OCI-LY3 (cell line): ENCODE results near the gene TEX264.

Experiments used
- H2AFZ ChIP-seq: fragments of 200-600, 300-600 bp; shearing (Covaris generic); 2 replicates; pipeline ENCODE4 v1.6.0; 2014; ENCODE audit warnings: antibody characterized with exemption, low read depth, low read length
- H3K27ac ChIP-seq: fragments of 200-600, 300-600 bp; sonication (generic); 2 replicates; pipeline ENCODE4 v1.5.1; 2014; ENCODE audit warnings: mild to moderate bottlenecking, low read length, moderate library complexity, mixed read lengths
- H3K27me3 ChIP-seq: fragments of 200-600, 300-600 bp; sonication (generic); 2 replicates; pipeline ENCODE4 v1.6.1; 2014; ENCODE audit warnings: low read depth, low read length, mixed read lengths
- H3K36me3 ChIP-seq: fragments of 200-600, 300-600 bp; sonication (generic); replicated peaks from 2 replicates; pipeline ENCODE3; 2014; ENCODE audit warnings: low read depth, low read length, mixed read lengths
- H3K4me1 ChIP-seq: fragments of 300-600, 200-600 bp; sonication (generic); 2 replicates; pipeline ENCODE4 v1.6.1; 2014; ENCODE audit warnings: low read length, mixed read lengths
- H3K4me2 ChIP-seq: fragments of 200-600, 300-600 bp; sonication (generic); 2 replicates; pipeline ENCODE4 v1.6.1; 2014; ENCODE audit warnings: low read length, mixed read lengths
- H3K4me3 ChIP-seq: fragments of 300-600, 200-600 bp; sonication (generic); 2 replicates; pipeline ENCODE4 v1.5.1; 2014; ENCODE audit warnings: antibody characterized with exemption, mild to moderate bottlenecking, low read length, moderate library complexity
- H3K79me2 ChIP-seq: fragments of 300-600, 200-600 bp; shearing (Covaris generic); 2 replicates; pipeline ENCODE4 v1.6.1; 2014; ENCODE audit warnings: mild to moderate bottlenecking, low read length, mixed read lengths
- H3K9ac ChIP-seq: fragments of 300-600, 200-600 bp; shearing (Covaris generic); 2 replicates; pipeline ENCODE4 v1.6.0; 2014; ENCODE audit warnings: mild to moderate bottlenecking, low read length, moderate library complexity
- H3K9me3 ChIP-seq: fragments of 200-600, 300-600 bp; shearing (Covaris generic); 2 replicates; pipeline ENCODE4 v1.6.1; 2014; ENCODE audit warnings: low read length, mixed read lengths; ENCODE audit not compliant: insufficient read depth
- H4K20me1 ChIP-seq: fragments of 200-600, 300-600 bp; sonication (generic); 2 replicates; pipeline ENCODE4 v1.6.1; 2016; ENCODE audit warnings: low read length, mixed read lengths; ENCODE audit not compliant: insufficient read depth
- CTCF ChIP-seq: fragments of 200-600, 300-600 bp; sonication (generic); IDR thresholded peaks from 2 replicates; pipeline ENCODE4 v1.5.1; 2014; ENCODE audit warnings: antibody characterized with exemption, low read length, low read depth
- EZH2phosphoT487 ChIP-seq: fragments of 200-600 bp; shearing (Covaris generic); IDR thresholded peaks from 2 replicates; pipeline ENCODE4 v1.6.1; 2018; ENCODE audit warnings: antibody characterized with exemption, mixed run types, low read depth

Gene TEX264

DNA sequence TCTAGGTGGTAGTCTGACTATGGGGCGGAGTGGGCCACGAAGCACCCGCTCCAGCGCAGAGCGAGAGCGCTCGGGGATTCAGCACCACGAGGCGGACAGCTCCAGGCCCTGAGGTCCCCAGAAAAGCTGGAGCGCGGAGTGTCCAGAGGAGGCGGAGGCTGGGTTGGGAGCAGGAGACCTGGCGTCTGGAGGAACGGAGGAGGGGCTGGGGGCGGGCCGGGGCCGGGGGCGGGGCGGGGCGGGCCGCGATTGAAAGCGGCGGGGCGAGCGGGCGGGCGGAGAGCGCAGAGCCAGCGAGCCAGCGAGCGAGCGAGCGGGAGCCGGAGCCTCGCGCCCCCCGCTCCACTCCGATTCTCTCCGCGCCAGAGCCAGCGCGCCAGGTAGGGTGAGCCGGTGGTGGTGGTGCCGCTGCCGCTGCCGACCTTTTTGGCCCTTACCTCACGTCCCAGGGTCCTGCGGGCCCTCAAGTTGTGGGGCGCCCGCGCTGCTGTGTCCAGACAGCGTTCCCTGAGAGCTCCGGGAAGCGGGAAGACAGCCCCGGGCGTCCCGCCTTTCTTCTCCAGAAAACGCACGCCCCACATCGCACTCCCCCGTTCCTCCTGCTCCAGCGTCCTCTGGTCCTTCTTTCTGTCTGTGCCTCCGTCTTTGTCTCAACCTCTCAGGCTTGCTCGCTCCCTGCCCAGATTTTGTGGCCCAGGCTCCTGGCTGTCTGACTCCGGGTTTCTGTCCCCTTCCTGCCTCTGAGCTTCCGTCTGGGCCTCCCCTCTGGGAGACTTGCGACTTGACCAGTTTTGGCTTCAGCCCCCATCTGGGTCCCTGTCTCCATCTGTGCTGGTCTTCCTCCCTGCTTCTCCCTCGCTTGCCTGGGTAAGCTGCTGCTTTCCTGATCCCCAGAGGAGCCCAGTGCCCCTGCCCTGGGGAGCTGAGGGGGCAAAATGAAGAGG is 36.0 kb downstream of the TEX264 start, which contains the start of gene GRM2:
Gene GRM2 (plus strand): TSS at position 281 of the 944 bp plus-strand sequence. CDS start 1,916 bp downstream, outside the sequence.
- Histone ChIP-seq H3K9me3 (no peaks in the 10 kb centered on the region), H4K20me1 (peaks cover 13% of the 10 kb centered on the region), H3K27me3 (no peaks in the 10 kb centered on the region), H3K9ac (no peak within 1 kb of the TSS), H3K4me2 (no peak within 1 kb of the TSS), H3K27ac (no peak within 1 kb of the TSS), H3K79me2 (no peaks in the 10 kb centered on the region), H2AFZ (no peak within 1 kb of the TSS), H3K4me3 (no peak within 1 kb of the TSS), H3K4me1 (no peaks in the 10 kb centered on the region), H3K36me3 (peaks cover 10% of the 10 kb centered on the region)
- TF ChIP-seq EZH2phosphoT487 (no peak), CTCF (no peak)

DNA sequence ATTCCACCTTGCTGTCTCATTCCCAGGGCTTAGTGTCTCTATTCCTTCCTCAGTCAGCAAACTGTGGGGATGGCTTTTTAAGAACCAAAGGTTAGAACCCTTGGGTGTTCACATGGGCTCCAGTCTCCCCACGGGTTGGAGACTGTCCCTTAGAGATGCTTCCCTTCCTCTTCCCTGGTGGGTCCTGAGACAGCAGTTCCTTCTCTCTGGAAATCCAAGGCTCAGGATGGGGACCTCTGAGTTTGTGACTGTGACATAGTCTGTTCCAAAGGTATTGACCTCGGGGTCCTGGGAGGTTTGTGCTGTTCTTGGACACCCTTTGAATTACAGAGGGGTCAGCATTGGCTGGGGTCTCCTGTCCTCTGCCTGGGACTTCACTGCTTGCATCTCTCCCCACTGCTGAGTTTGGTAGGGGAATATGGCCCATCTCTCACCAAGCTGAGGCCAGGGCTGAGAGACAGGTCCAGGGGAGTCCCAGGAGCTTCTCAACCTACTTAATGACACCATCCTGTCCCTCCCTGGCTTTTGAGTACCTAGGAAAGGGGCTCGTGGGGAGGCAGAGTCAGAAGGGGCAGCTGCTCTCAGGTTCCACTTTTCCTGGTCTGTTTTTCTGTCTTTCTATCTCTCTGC is 37.3 kb downstream of the TEX264 start:
- Histone ChIP-seq H3K4me2 (no peak overlapping the region), H3K9ac (no peak overlapping the region), H3K4me1 (no peaks in the 10 kb centered on the region), H3K27ac (no peak overlapping the region), H3K4me3 (no peak overlapping the region), H3K79me2 (no peaks in the 10 kb centered on the region), H3K27me3 (no peaks in the 10 kb centered on the region), H4K20me1 (peaks cover 11% of the 10 kb centered on the region), H2AFZ (no peak overlapping the region), H3K9me3 (no peaks in the 10 kb centered on the region), H3K36me3 (peaks cover 7% of the 10 kb centered on the region)
- TF ChIP-seq CTCF (no peak), EZH2phosphoT487 (no peak)

- Histone ChIP-seq H3K4me2 (no peak overlapping the region), H3K36me3 (peaks cover 7% of the 10 kb centered on the region)
These were observed 38.0 kb downstream of the TEX264 start for GRCh38 chr3:51709004-51709420.

More at GRCh38 chr3:51709004-51709420, 38.0 kb downstream of the TEX264 start:
- no peak overlapping the region for H3K9ac ChIP-seq
- no peaks in the 10 kb centered on the region for H3K79me2 ChIP-seq
- H4K20me1 ChIP-seq: peaks cover 11% of the 10 kb centered on the region
- no peak overlapping the region for H3K4me3 ChIP-seq
- no peak overlapping the region for H3K27ac ChIP-seq
- no peak overlapping the region for H2AFZ ChIP-seq
- H3K27me3 ChIP-seq: no peaks in the 10 kb centered on the region
- H3K9me3 ChIP-seq: no peaks in the 10 kb centered on the region
- TF ChIP-seq CTCF (no peak), EZH2phosphoT487 (no peak)
- no peaks in the 10 kb centered on the region for H3K4me1 ChIP-seq
